Endothelial cell of umbilical vein (primary cell): ENCODE measurements around the gene COX7A2L. TPM values are rescaled to one million over a fixed set of nuclear protein-coding genes. Genes with fewer than 3 reads are reported as not detected.

ENCODE experiments used
- BruUV-seq: library from RNA; stranded (reverse); fragments of 400-500 nt; replicated peaks from 2 replicates; lab custom pipeline; 2021; lab: Mats Ljungman, UMichigan
- CTCF ChIA-PET: fragments of 300-600, 350-600 bp; sonication (Branson Sonifier 250); formaldehyde crosslinking; loops from one replicate; lab custom pipeline; 2021; ENCODE audit warnings: antibody characterized with exemption, inconsistent platforms; lab: Charles Lee
- POLR2A ChIA-PET: fragments of 300-600, 350-600 bp; sonication (Branson Sonifier 250); formaldehyde crosslinking; loops from one replicate; lab custom pipeline; 2021; ENCODE audit warnings: antibody characterized with exemption, inconsistent platforms; lab: Charles Lee
- DNase-seq: peaks from one replicate; pipeline ENCODE4 v3.0.0-alpha.2; 2011; ENCODE audit warnings: low read depth, low spot score
- FAIRE-seq: peaks from 2 replicates; lab custom pipeline; 2011; peaks lifted over from hg19 to GRCh38; lab: Jason Lieb, UNC
- H2AFZ ChIP-seq: 2 replicates; pipeline ENCODE4 v1.6.0; 2012; ENCODE audit warnings: low read depth, low read length, control low read depth, inconsistent platforms
- H3K27ac ChIP-seq: 2 replicates; pipeline ENCODE4 v1.5.1; 2011; ENCODE audit warnings: low read depth, mild to moderate bottlenecking, control low read depth, low read length, moderate library complexity; ENCODE audit not compliant: insufficient read depth
- H3K27me3 ChIP-seq, 2 experiments: 2 replicates each; pipeline versions ENCODE4 v1.6.0 to v1.6.1; 2011; ENCODE audit warnings: low read length in 2 of 2, mixed read lengths in 1 of 2; ENCODE audit not compliant: control insufficient read depth in 2 of 2, insufficient read depth in 2 of 2
- H3K36me3 ChIP-seq, 2 experiments: 2 replicates in 1 of 2; 3 replicates in 1 of 2; pipeline ENCODE4 v1.5.1; 2011; ENCODE audit warnings: low read length in 2 of 2, mild to moderate bottlenecking in 1 of 2, moderate library complexity in 1 of 2; ENCODE audit not compliant: control insufficient read depth in 2 of 2, insufficient read depth in 2 of 2; ENCODE audit errors: extremely low read depth in 1 of 2
- H3K4me1 ChIP-seq: 3 replicates; pipeline ENCODE4 v1.5.1; 2011; ENCODE audit warnings: mild to moderate bottlenecking, low read length; ENCODE audit not compliant: control insufficient read depth, insufficient read depth; ENCODE audit errors: extremely low read depth
- H3K4me2 ChIP-seq: 2 replicates; pipeline ENCODE4 v1.6.1; 2011; ENCODE audit warnings: low read length, control low read depth, mixed read lengths; ENCODE audit not compliant: insufficient read depth
- H3K4me3 ChIP-seq, 3 experiments: fragments of 200-600 bp in 1 of 3; sonication (generic), shearing (Covaris generic) in 1 of 3; replicated peaks in 1 of 3; 2 replicates each; pipeline ENCODE4 v1.5.1; 2011 to 2016; ENCODE audit warnings: control low read depth in 3 of 3, low read length in 3 of 3, mild to moderate bottlenecking in 2 of 3, inconsistent platforms in 1 of 3, low read depth in 1 of 3, moderate library complexity in 1 of 3; ENCODE audit not compliant: insufficient read depth in 1 of 3
- H3K79me2 ChIP-seq: 2 replicates; pipeline ENCODE4 v1.6.0; 2012; ENCODE audit warnings: low read length, inconsistent platforms; ENCODE audit not compliant: control insufficient read depth, insufficient read depth
- H3K9ac ChIP-seq: replicated peaks from 2 replicates; pipeline ENCODE3; 2011; ENCODE audit warnings: low read length, control low read depth; ENCODE audit not compliant: insufficient read depth; ENCODE audit errors: extremely low read depth
- H3K9me1 ChIP-seq: replicated peaks from 3 replicates; pipeline ENCODE4 v1.6.0; 2011; ENCODE audit warnings: mild to moderate bottlenecking, low read length; ENCODE audit not compliant: control insufficient read depth, insufficient read depth; ENCODE audit errors: extremely low read depth
- H3K9me3 ChIP-seq: replicated peaks from 2 replicates; pipeline ENCODE4 v1.5.1; 2012; ENCODE audit warnings: low read length, inconsistent platforms; ENCODE audit not compliant: control insufficient read depth, insufficient read depth
- H4K20me1 ChIP-seq: replicated peaks from 2 replicates; pipeline ENCODE3; 2011; ENCODE audit warnings: mild to moderate bottlenecking, low read length; ENCODE audit not compliant: control insufficient read depth, insufficient read depth; ENCODE audit errors: extremely low read depth
- CTCF ChIP-seq, 2 donors: IDR thresholded peaks; 1 replicate in 1 of 2; 2 replicates in 1 of 2; pipeline ENCODE4 v1.5.1; 2011; ENCODE audit warnings: low read length in 2 of 2, mild to moderate bottlenecking in 2 of 2, moderate library complexity in 2 of 2, control low read depth in 1 of 2, inconsistent platforms in 1 of 2, low read depth in 1 of 2; ENCODE audit not compliant: insufficient read depth in 1 of 2; ENCODE audit errors: extremely low read depth in 1 of 2
- EZH2 ChIP-seq: IDR thresholded peaks from 2 replicates; pipeline ENCODE4 v1.6.1; 2012; ENCODE audit warnings: borderline replicate concordance, low read depth, mild to moderate bottlenecking, moderate library complexity, low read length, inconsistent platforms; ENCODE audit not compliant: severe bottlenecking
- GATA2 ChIP-seq: IDR thresholded peaks from 2 replicates; pipeline ENCODE4 v1.7.0; 2011; ENCODE audit warnings: low read depth, mild to moderate bottlenecking, moderate library complexity, mixed read lengths, low read length; ENCODE audit not compliant: insufficient read length, insufficient read depth
- MAX ChIP-seq: IDR thresholded peaks from 2 replicates; pipeline ENCODE4 v1.6.1; 2011; ENCODE audit not compliant: insufficient read depth, insufficient read length
- MYC ChIP-seq: IDR thresholded peaks from one replicate; pipeline ENCODE4 v1.6.1; 2011; ENCODE audit warnings: mild to moderate bottlenecking, low read depth, low read length
- POLR2A ChIP-seq: IDR thresholded peaks from 2 replicates; pipeline ENCODE4 v1.6.1; 2012; ENCODE audit warnings: low read depth, mild to moderate bottlenecking, control low read depth, low read length
- POLR2AphosphoS5 ChIP-seq: IDR thresholded peaks from 2 replicates; pipeline ENCODE4 v1.6.1; 2012; ENCODE audit warnings: low read depth, mild to moderate bottlenecking, control low read depth, low read length, moderate library complexity; ENCODE audit not compliant: insufficient read depth
- dilution Hi-C: fragments of 300-500 bp; cut with MboI; formaldehyde crosslinking; loops from one replicate; pipeline ENCODE4 v1.15.0; 2019; ENCODE audit warnings: low sequenced_read_pairs; ENCODE audit not compliant: extremely low pct_ligation_motif_present
- intact Hi-C: fragments of 100-400 bp; cut with micrococcal nuclease; formaldehyde crosslinking; loops from one replicate; pipeline ENCODE4 v1.10.0; 2022
- polyA plus RNA-seq, 4 experiments: library from polyadenylated mRNA; depleted of rRNA in 3 of 4; stranded (reverse) in 3 of 4; unstranded in 1 of 4; fragments of >200 nt; gene quantifications; 2 replicates each; pipeline versions ENCODE4 v1.2.1 to v1.2.3, GENCODE V29; 2011 to 2012; ENCODE audit warnings: missing spikeins in 1 of 4
- total RNA-seq: library from RNA; stranded (reverse); gene quantifications from 2 replicates; pipeline ENCODE4 v1.2.3, GENCODE V29; 2021

Gene COX7A2L
- total and polyA plus RNA-seq, 2 donors (not counting 3 experiments of a cell fraction or from before 2014, with no cell fraction given): 94.2 to 119 TPM

DNA sequence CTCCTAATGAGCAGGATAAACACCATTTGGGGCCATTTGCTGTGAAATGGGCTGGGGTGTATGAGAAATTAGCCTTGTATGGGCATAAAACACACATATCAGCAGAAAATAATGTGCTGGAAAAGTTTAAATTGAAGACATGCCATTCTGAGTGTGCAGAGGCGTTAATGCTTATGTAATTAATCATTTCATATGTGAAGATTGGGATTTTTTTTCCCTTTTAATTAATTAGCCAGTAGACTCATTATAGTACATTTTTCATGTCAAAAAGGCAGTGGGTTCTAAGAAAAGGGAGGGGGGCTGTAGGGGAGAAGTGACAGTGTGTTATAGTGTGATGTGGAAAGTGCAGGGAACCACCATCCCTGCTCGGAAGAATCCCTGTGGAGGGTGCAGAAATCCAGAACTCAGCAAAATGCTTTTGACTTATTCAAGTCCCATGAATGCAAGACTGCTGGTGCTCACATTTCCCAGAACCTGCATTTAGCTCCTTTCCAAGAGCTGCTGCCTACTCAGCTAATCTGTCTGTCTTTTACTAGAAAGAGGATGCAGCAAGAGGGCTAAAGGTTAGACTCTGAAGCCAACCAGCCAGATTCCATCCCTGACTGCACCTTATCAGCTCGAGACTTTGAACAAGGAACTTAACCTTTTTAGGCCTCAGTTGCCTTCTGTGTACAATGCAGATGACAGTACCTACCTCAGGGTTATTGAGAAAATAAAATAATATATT lies 11.6 kb upstream of the COX7A2L start:
- DNase-seq (no peak), FAIRE-seq (no peak)
- H2AFZ ChIP-seq: no peak overlapping the region
- TF ChIP-seq MAX (no peak), GATA2 (no peak), MYC (no peak), EZH2 (no peak), POLR2A (no peak), POLR2AphosphoS5 (no peak), CTCF (IDR thresholded peaks at IDR 0.05; ENCODE audit: extremely low read depth in 1 of 2, insufficient read depth in 1 of 2, low read depth in 1 of 2, low read length in 2 of 2) (no peak)
- ChIA-PET CTCF (no interaction called here), POLR2A (no interaction called here)
- H4K20me1 ChIP-seq: no peaks in the 10 kb centered on the region
- H3K79me2 ChIP-seq: no peaks in the 10 kb centered on the region
- no TSS peak for BruUV-seq
- peaks cover 3 to 4% of the 10 kb centered on the region in 2 experiments for H3K27me3 ChIP-seq
- no peak overlapping the region for H3K27ac ChIP-seq
- no peak overlapping the region for H3K4me2 ChIP-seq
- H3K36me3 ChIP-seq: no peaks in the 10 kb centered on the region
- H3K4me3 ChIP-seq: no peak overlapping the region
- H3K9me1 ChIP-seq: no peaks in the 10 kb centered on the region
- dilution Hi-C loops (no loop called here), intact Hi-C loops (no loop called here)
- H3K9ac ChIP-seq: no peak overlapping the region
- no peaks in the 10 kb centered on the region for H3K9me3 ChIP-seq
- H3K4me1 ChIP-seq: no peaks in the 10 kb centered on the region
